Body of pancreas (tissue), 4 donors: ENCODE measurements around the gene KCTD3.

Source experiments
- POLR2A ChIP-seq, 3 donors: fragments of 450-650 bp; IDR thresholded peaks; one replicate each; pipeline ENCODE4 v1.6.1; 2016; ENCODE audit warnings: antibody characterized with exemption in 3 of 3, mild to moderate bottlenecking in 2 of 3
- TF ChIP-seq, protein P1 (sequence below), 7 experiments: fragments of 450-650 bp in 4 of 7; fragments of 200-600 bp in 3 of 7; sonication (generic) in 3 of 7; IDR thresholded peaks; one replicate each; pipeline ENCODE4 v1.5.1; 2016 to 2019; ENCODE audit warnings: antibody characterized with exemption in 7 of 7

DNA sequence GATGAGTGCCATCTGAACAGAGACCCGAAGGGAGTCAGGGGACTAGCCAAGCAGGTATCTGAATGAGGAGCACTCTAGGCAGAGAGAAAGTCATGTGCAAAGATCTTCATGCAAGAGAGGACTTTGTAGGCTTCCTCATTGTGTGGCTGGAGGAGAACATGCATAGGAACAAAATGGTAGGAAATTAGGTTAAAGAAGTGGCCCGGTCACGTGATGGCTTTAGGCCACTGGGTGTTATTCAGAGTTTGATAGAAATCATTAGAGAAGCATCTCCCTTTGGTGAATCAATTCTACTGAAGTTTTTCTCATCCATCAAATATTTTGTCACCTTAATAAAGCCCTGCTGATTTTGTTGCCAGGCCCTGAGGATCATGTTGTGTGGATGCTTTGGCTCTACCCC, 45.8 kb upstream of the KCTD3 start:
- TF ChIP-seq, protein P1, sequence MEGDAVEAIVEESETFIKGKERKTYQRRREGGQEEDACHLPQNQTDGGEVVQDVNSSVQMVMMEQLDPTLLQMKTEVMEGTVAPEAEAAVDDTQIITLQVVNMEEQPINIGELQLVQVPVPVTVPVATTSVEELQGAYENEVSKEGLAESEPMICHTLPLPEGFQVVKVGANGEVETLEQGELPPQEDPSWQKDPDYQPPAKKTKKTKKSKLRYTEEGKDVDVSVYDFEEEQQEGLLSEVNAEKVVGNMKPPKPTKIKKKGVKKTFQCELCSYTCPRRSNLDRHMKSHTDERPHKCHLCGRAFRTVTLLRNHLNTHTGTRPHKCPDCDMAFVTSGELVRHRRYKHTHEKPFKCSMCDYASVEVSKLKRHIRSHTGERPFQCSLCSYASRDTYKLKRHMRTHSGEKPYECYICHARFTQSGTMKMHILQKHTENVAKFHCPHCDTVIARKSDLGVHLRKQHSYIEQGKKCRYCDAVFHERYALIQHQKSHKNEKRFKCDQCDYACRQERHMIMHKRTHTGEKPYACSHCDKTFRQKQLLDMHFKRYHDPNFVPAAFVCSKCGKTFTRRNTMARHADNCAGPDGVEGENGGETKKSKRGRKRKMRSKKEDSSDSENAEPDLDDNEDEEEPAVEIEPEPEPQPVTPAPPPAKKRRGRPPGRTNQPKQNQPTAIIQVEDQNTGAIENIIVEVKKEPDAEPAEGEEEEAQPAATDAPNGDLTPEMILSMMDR (IDR thresholded peaks at IDR 0.05), result no peak
- no peak for TF ChIP-seq POLR2A (IDR thresholded peaks at IDR 0.05)
